ENCODE data around the gene POU3F1.

POU3F1 gene

DNA sequence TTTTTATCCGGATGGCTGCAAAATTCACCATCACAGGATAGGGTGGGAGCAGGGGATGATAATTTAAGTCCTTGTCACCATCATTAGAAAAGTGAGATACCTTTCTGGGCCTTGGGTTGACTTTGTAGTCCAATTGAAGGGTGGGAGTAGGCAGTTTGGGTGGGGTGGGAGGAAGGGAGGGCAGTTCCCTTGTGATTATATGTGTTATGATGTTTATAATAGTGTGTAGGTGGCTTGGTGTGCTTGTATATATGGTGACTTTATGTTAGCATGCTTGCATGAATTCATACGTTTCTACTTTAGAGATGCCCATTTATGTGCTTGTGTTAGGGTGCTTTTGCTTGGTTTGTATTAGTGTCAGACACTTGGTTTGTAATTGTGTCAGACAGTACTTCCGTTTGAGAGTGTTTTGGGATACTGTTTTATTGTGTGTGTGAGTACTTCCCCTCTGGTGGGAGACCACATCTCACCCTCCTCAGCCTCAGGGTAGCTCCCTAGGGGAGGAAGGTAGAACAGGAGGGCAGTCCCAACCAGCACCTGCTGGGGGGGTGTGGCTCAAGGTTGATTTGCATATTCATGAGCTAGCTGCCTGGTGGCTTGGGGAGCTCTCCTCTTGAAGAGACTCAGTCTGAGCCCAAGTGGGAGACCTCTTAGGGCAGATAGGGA is 6.3 kb upstream of the POU3F1 start:
- ATAC-seq (ENCODE audit: low read depth) (0 out of 3 replicates have a peak, but pooled peaks have one; percentile 20), DNase-seq (ENCODE audit: low spot score) (no peak)
- Histone ChIP-seq H3K27ac (ENCODE audit: poor library complexity, severe bottlenecking) (no peak overlapping the region), H3K9me3 (ENCODE audit: severe bottlenecking) (no peaks in the 10 kb centered on the region), H3K36me3 (ENCODE audit: low read depth) (no peaks in the 10 kb centered on the region), H3K4me1 (ENCODE audit: insufficient read depth, poor library complexity, severe bottlenecking) (no peaks in the 10 kb centered on the region), H3K27me3 (ENCODE audit: insufficient read depth, poor library complexity, severe bottlenecking) (no peaks in the 10 kb centered on the region), H3K4me3 (ENCODE audit: severe bottlenecking) (no peak overlapping the region)
- TF ChIP-seq, protein P1, sequence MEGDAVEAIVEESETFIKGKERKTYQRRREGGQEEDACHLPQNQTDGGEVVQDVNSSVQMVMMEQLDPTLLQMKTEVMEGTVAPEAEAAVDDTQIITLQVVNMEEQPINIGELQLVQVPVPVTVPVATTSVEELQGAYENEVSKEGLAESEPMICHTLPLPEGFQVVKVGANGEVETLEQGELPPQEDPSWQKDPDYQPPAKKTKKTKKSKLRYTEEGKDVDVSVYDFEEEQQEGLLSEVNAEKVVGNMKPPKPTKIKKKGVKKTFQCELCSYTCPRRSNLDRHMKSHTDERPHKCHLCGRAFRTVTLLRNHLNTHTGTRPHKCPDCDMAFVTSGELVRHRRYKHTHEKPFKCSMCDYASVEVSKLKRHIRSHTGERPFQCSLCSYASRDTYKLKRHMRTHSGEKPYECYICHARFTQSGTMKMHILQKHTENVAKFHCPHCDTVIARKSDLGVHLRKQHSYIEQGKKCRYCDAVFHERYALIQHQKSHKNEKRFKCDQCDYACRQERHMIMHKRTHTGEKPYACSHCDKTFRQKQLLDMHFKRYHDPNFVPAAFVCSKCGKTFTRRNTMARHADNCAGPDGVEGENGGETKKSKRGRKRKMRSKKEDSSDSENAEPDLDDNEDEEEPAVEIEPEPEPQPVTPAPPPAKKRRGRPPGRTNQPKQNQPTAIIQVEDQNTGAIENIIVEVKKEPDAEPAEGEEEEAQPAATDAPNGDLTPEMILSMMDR (IDR thresholded peaks at IDR 0.05; ENCODE audit: poor library complexity, severe bottlenecking): no peak

DNA sequence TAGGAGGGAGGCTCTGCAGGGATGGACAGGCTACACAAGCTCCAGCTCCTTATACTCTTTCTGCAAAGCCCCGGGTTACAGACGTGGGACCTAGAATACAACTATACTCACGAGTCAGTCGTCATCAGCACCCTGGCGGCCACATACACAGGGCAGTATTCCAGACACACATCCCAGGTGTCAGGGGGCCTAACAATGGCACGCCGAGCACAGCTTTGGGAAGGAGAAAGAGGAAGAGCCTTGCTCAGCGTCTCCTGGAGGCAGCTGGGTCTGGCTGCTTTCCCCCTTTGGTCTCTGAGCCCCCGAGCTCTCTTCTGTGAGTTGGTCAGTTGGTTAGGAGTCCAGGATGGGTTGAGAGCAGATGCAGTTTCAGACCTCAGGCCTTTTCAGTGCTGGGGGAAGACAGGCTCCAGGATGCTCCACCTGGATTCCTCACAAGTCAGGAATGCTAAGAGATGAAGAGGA is 4.5 kb upstream of the POU3F1 start:
- TF ChIP-seq, protein P1 (IDR thresholded peaks at IDR 0.05; ENCODE audit: poor library complexity, severe bottlenecking): no peak
- H3K9me3 ChIP-seq (ENCODE audit: severe bottlenecking): no peaks in the 10 kb centered on the region
- DNase-seq (ENCODE audit: low spot score) (no peak), ATAC-seq (ENCODE audit: low read depth) (no peak)
- H3K4me1 ChIP-seq (ENCODE audit: insufficient read depth, poor library complexity, severe bottlenecking): no peaks in the 10 kb centered on the region
- H3K36me3 ChIP-seq (ENCODE audit: low read depth): no peaks in the 10 kb centered on the region
- H3K27ac ChIP-seq (ENCODE audit: poor library complexity, severe bottlenecking): no peak overlapping the region
- no peaks in the 10 kb centered on the region for H3K27me3 ChIP-seq (ENCODE audit: insufficient read depth, poor library complexity, severe bottlenecking)
- H3K4me3 ChIP-seq (ENCODE audit: severe bottlenecking): no peak overlapping the region

DNA sequence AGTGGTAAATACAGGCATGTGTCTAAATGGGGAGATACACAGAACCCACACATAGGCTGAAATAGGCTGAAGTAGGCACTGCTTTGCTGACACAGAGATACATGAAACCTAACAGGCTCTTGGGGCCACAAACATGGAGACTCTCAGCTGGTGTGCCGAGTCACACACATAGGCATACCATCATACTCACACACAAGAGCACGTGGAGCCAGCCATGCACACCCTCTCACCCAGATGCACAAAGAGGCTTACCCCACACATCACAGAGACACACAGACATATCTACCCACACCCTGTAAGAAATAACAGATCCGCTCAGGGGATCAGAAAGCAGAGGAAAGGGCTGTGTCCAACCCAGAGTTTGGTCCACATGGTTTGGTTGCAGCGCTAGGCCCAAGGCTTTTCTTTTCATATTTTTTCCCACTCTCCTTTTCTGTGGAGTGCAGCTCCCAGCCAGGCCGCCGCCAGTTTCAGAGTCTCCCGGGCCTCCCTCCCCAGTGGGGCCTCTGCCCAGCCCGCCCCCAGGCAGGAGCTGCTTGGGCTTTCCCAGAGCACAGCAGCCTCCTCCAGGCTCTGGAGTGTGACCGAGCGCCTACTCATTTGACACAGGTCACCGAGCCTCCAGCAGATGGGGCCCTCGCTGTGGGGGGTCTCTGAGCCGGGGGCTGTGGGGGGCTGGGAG is 3.9 kb upstream of the POU3F1 start:
- H3K27me3 ChIP-seq (ENCODE audit: insufficient read depth, poor library complexity, severe bottlenecking): peaks cover 4% of the 10 kb centered on the region
- no peaks in the 10 kb centered on the region for H3K36me3 ChIP-seq (ENCODE audit: low read depth)
- H3K27ac ChIP-seq (ENCODE audit: poor library complexity, severe bottlenecking): no peak overlapping the region
- TF ChIP-seq, protein P1 (IDR thresholded peaks at IDR 0.05; ENCODE audit: poor library complexity, severe bottlenecking): no peak
- no peaks in the 10 kb centered on the region for H3K4me1 ChIP-seq (ENCODE audit: insufficient read depth, poor library complexity, severe bottlenecking)
- H3K9me3 ChIP-seq (ENCODE audit: severe bottlenecking): no peaks in the 10 kb centered on the region
- no peak for DNase-seq (ENCODE audit: low spot score)
- no peak for ATAC-seq (ENCODE audit: low read depth)
- no peak overlapping the region for H3K4me3 ChIP-seq (ENCODE audit: severe bottlenecking)

DNA sequence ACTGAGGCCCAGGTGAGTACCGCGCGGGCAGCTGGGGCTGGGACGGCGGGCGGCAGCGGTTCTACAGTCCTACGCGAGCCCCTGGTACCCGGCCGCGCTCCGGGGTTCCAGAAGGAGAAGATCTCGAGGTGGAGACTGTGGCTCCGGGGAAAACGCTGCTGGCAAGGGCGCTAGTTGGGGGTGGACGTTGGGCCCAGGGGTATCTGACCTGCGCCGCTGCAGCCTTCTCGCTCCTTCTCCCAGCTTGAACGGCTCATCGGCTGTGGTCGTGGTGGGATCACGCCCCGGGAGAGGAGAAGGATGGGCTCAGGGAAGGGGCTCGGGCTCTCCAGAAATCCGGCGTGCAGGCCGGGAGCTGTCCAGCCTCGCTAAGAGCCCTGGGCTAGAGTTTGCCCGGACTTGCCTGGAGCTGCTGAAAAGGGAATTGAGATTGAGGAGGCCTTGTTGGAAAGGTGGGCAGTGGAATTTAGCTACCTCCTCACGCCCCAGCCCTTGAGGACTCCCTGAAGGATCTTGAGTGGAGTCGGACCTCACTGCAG is 1.1 kb upstream of the POU3F1 start:
- ATAC-seq (ENCODE audit: low read depth): peak; percentile 51
- Histone ChIP-seq H3K4me1 (ENCODE audit: insufficient read depth, poor library complexity, severe bottlenecking) (no peaks in the 10 kb centered on the region), H3K27me3 (ENCODE audit: insufficient read depth, poor library complexity, severe bottlenecking) (peaks cover 30% of the 10 kb centered on the region), H3K4me3 (ENCODE audit: severe bottlenecking) (peak overlapping the region; percentile 41), H3K36me3 (ENCODE audit: low read depth) (no peaks in the 10 kb centered on the region), H3K9me3 (ENCODE audit: severe bottlenecking) (no peaks in the 10 kb centered on the region), H3K27ac (ENCODE audit: poor library complexity, severe bottlenecking) (no peak overlapping the region)
- no peak for DNase-seq (ENCODE audit: low spot score)
- TF ChIP-seq, protein P1 (IDR thresholded peaks at IDR 0.05; ENCODE audit: poor library complexity, severe bottlenecking): no peak

All from RWPE2 (cell line).